ENCODE results near the gene FAM193A.
"Not testable (repeated sequence)": the region's sequence is repeated elsewhere in the genome, so short reads cannot be mapped to it uniquely, and the experiment has no call there.

Gene FAM193A, protein sequence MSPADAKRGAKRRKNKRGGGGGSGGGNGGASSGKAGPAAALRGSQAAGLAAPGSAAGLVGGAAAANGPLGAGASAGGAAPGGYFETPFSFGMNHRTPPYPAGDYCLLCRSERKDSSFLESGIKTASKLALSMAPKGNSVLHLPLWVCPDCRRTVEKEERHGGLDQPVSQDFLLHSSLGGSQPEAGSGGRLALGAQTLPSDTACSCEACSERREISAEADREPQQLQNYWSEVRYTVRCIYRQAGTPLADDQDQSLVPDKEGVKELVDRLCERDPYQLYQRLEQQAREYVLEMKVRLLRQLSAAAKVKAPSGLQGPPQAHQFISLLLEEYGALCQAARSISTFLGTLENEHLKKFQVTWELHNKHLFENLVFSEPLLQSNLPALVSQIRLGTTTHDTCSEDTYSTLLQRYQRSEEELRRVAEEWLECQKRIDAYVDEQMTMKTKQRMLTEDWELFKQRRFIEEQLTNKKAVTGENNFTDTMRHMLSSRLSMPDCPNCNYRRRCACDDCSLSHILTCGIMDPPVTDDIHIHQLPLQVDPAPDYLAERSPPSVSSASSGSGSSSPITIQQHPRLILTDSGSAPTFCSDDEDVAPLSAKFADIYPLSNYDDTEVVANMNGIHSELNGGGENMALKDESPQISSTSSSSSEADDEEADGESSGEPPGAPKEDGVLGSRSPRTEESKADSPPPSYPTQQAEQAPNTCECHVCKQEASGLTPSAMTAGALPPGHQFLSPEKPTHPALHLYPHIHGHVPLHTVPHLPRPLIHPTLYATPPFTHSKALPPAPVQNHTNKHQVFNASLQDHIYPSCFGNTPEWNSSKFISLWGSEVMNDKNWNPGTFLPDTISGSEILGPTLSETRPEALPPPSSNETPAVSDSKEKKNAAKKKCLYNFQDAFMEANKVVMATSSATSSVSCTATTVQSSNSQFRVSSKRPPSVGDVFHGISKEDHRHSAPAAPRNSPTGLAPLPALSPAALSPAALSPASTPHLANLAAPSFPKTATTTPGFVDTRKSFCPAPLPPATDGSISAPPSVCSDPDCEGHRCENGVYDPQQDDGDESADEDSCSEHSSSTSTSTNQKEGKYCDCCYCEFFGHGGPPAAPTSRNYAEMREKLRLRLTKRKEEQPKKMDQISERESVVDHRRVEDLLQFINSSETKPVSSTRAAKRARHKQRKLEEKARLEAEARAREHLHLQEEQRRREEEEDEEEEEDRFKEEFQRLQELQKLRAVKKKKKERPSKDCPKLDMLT (N-terminal part only)

GRCh38 chr4:2536193-2537010 is at the start of gene FAM193A:
Gene FAM193A, plus strand, starts transcription at chr4:2536647. Its CDS starts 269 bp downstream, at chr4:2536916.
- DNase-seq = peak; percentile 93

- DNase-seq = no peak
These were observed 49.5 kb upstream of the FAM193A start for GRCh38 chr4:2486981-2487380.

GRCh38 chr4:2487632-2488031 is 48.8 kb upstream of the FAM193A start:
- DNase-seq = no peak

DNA sequence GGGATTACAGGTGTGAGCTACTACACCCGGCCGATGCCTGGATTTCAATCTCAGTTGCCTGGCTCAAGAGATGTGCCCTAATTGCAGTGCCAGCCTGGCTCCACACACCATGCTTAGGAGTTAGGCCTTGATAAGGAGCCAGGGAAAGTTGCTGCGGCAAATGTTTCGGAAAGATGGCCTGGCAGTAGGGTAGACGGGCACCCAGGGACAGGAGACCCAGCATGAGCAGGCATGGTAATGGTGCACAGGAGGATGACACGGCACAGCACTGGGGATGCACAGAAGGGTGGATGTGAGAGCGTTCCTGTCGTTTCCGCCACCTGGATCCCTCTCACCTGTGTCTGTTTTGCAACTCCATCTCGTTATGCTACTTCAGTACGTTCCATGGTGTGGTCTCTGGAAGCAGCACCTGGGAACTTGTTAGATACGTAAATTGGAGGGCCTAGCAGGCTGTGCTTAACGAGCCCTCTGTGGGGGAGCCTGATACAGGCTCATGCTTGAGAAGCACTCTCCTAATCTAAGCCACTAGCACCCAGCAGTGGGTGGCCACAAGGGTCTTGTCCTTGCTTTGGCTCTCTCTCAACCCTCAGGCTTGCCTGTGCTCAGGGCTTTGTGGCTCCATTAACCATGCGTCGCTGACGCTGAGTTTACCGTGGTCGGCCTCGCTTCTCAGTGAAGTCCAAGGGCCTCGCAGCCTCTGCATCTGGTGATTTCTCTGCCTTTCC is 47.2 kb upstream of the FAM193A start:
- DNase-seq = no peak

DNA sequence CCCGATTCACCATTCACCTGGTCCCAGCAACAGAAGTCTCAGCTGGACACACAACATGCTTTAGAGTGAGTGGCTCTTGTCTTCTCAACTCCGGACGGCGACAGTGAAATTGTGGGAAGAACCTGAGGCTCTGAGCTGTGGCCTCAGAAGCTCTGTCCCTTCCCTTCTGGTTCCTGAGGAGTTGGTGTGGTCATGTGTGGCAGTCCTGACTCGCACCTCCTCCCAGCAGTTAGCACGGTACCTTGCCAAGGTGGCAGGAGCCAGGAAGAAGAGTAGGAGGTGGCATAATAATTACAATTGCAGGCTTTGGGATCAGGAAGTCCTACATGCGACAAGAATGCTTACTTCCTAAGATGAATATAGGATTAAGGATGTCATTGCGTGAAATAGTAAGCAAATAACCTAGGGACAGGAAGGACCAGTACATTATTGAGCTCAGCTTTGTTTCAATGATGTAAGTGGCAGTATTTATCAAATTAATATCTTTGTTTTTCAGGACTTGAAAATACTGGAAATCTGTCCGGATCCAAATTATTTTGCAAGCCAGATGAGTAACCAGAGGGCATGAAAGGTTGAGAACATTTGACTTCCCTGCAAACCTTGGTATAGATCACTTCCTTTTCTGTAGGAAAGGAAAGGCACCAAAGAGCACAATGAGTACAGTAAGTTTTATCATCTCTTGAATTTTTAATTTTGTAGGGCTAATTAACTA is 46.5 kb upstream of the FAM193A start:
- no peak for DNase-seq

DNA sequence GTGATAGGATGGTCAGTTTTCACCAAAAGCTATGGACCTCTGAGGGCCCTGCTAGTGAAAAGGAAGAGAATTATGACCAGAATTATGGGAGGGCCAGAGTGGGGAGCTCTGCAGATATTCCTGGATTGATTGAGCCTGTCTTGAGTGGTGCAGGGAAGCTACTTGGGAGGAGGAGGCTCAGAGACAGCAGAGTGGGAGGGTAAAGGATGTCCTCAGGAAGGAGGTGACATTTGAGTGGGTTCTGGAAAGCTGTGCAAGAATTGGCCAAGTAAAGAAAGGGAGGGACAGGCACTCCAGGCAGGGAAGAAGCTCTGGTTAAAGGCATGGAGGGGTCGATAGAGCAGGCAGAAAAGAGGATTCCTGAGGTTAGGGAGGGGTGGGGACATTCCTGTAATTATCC is 43.5 kb upstream of the FAM193A start:
- no peak for DNase-seq

DNA sequence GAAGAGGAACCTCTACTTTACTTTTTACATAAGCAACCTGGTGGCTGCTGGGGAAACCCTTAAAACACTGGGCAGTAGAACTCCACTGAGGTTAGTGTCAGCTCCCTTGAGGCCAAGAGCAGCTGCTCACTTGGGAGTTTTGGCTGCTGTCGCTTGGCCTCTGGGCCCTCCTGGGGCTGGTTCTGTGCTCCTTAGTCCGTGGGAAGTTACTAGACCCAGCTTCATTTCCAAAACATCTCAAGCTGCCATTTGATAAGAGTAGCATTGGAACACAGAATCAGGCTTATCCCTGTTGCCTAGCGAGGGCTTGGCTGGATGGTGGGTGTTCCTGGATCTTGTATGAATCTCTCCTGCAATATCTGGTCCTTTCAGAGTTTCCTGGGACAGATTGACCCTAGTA is 41.5 kb upstream of the FAM193A start:
- no peak for DNase-seq

DNA sequence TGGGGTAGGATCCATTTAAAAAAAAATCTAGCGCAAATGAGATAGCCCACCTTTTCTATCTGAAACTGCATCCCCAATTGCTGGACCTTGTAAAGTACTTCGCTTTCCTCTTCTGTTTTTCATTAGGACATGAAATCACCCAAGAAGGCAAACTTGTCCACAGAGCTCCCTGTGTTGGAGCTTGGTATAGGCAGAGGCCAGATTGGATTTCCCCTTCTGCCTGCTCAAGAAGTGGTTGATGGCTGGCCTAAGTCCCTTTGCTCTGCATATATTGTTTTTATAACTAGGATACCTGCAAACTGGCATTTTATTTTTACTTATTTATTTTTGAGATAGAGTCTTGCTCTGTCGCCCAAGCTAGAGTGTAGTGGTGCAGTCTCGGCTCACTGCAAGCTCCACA is 39.1 kb upstream of the FAM193A start:
- DNase-seq = no peak

DNA sequence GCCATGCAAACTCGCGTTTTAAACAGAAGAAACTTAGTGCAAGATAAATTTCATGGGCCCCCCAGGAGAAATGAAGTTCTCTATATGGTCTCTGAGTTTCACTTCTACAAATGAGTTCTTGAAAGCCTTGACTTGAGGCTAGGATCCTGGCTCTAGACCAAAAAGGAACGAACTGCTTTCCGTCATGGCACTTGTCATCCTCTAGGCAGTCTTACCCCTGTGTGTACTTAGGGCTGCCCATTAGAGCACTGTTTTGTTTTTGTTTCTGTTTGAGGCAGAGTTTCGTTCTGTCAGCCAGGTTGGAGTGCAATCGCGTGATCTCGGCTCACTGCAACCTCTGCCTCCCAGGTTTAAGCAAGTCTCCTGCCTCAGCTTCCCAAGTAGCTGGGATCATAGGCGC is 38.5 kb upstream of the FAM193A start:
- DNase-seq = peak; percentile 3

- no peak for DNase-seq
These were observed 35.9 kb upstream of the FAM193A start for GRCh38 chr4:2500547-2500946.

- DNase-seq = no peak
These were observed 35.3 kb upstream of the FAM193A start for GRCh38 chr4:2501034-2501594.

- no peak for DNase-seq
These were observed 32.6 kb upstream of the FAM193A start for GRCh38 chr4:2503809-2504208.

DNA sequence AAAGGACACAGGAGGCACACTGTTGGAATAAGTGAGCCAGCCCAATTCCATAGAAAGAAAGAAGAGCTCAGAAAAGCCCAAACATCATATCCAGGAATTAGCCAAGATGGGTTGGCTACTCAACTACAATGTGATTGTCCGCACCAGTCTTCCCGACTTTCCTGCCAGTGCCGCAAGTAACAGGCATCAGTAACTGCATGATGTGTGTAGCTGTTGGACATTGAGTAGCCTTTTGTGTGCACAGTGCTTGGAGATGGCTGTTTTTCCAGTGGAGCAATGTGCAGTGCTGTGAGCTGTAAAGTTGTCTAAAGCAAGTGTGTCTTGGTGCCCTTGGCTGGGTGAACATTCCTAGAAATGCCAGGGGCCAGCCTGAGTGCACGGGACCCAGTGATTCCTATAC is 29.2 kb upstream of the FAM193A start:
- no peak for DNase-seq

DNA sequence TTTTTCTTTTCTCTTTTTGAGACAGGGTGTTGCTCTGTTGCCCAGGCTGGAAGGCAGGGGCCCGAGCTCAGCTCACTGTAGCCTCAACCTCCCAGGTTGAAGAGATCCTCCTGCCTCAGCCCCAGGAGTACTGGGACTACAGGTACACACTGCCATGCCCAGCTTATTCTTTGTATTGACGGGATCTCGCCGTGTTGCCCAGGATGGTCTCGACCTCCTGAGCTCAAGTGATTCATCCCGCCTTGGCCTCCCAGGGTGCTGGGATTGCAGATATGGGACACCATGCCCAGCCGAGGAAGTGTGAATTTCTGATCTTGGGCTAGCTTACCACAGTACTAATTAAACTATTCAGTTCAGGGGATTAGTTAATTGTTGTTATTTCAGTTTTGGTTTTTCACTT is 28.6 kb upstream of the FAM193A start:
- no peak for DNase-seq

DNA sequence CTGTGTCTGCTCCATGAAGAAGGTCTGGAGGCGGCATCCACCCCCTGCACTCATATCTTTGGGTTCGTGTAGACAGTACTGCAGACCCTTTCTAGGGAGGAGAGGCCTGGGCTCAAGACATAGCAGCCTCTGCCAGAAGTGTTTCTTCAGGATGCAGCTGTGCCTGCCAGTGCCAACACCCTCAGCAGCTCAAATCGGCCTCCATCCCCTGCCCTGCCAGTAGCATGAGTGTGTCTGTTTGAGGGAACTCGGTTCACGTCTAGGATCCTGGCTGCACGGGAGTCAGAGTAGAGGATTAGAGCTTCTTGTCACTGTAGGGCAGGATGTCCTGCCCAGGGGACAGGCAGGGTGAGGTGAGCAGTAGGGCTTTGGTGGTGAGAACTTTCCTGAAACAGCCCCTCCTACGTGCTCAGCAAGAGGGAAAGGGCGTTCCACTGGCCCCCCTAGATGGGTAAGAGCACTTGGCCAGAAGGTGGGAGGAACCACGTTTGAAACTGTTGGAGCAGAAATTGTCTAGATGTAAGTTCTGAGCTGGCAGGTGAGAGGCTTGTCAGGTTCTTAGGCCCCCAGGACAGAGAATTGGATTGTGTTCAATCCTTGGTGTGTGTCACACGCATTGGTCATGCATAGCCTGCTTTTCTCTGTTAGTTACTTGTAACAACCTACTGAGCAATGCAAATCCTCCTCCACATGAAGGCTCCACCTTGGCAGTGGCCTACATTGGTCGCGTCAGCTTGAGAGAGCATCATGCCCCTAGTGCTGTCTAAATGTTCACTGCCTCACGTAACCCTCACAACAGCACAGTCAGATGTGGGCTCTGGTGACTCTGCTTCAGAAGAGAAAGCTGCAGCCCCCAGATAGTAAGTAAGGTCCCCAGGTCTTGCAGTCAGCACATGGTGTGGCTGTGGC is 25.8 kb upstream of the FAM193A start:
- no peak for DNase-seq

DNA sequence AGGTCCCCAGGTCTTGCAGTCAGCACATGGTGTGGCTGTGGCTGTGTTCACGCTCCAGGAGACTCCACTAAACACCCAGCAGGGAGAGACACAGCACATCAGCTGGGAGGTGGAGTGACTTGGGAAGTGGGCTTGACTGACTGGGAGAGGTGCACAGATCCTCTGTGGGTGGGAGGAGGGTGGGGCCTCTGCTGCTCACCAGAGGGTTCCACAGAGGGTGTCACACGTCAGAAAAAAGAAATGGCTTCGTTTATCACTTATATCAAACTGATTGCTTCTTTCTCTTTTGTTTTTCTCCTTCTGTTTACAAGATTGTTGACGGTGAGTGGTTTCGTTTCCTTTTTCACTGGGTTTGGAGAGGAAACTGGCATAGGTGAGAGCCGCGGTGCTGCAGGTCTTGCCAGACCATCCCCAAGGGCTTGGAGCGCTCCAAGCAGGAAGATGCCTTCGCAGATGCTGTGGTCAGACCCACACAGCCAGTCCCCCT is 24.8 kb upstream of the FAM193A start:
- DNase-seq = no peak

- DNase-seq = no peak
These were observed 23.9 kb upstream of the FAM193A start for GRCh38 chr4:2512396-2513135.

DNA sequence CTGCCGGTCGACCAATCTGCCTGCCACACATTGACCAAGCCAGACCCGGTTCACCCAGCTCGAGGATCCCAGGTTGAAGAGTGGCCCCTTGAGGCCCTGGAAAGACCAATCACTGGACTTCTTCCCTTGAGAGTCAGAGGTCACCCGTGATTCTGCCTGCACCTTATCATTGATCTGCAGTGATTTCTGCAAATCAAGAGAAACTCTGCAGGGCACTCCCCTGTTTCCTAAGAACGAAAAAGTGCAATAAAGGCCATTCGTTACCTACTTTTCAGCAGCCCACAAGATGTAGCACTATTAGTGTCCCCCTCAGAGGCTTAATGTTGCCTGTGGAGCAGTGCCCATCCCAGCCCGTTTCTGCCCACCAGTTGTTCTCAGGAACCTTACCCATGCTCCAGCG is 22.3 kb upstream of the FAM193A start:
- DNase-seq = not testable (repeated sequence)

GRCh38 chr4:2514944-2515343 is 21.5 kb upstream of the FAM193A start:
- not testable (repeated sequence) for DNase-seq

All from KG1 (cell line).